Endothelial cell of umbilical vein (primary cell): ENCODE results near the gene GOLPH3. TPM values are rescaled to one million over a fixed set of nuclear protein-coding genes. Genes with fewer than 3 reads are reported as not detected.
A peak's percentile ranks its signal among the peaks of the same experiment; 100 is the strongest.

ENCODE experiments used
- BruUV-seq: library from RNA; stranded (reverse); fragments of 400-500 nt; replicated peaks from 2 replicates; lab custom pipeline; 2021; lab: Mats Ljungman, UMichigan
- CTCF ChIA-PET: fragments of 300-600, 350-600 bp; sonication (Branson Sonifier 250); formaldehyde crosslinking; loops from one replicate; lab custom pipeline; 2021; ENCODE audit warnings: antibody characterized with exemption, inconsistent platforms; lab: Charles Lee
- POLR2A ChIA-PET: fragments of 300-600, 350-600 bp; sonication (Branson Sonifier 250); formaldehyde crosslinking; loops from one replicate; lab custom pipeline; 2021; ENCODE audit warnings: antibody characterized with exemption, inconsistent platforms; lab: Charles Lee
- DNase-seq: peaks from one replicate; pipeline ENCODE4 v3.0.0-alpha.2; 2011; ENCODE audit warnings: low read depth, low spot score
- FAIRE-seq: peaks from 2 replicates; lab custom pipeline; 2011; peaks lifted over from hg19 to GRCh38; lab: Jason Lieb, UNC
- H2AFZ ChIP-seq: 2 replicates; pipeline ENCODE4 v1.6.0; 2012; ENCODE audit warnings: low read depth, low read length, control low read depth, inconsistent platforms
- H3K27ac ChIP-seq: 2 replicates; pipeline ENCODE4 v1.5.1; 2011; ENCODE audit warnings: low read depth, mild to moderate bottlenecking, control low read depth, low read length, moderate library complexity; ENCODE audit not compliant: insufficient read depth
- H3K27me3 ChIP-seq, 2 experiments: 2 replicates each; pipeline versions ENCODE4 v1.6.0 to v1.6.1; 2011; ENCODE audit warnings: low read length in 2 of 2, mixed read lengths in 1 of 2; ENCODE audit not compliant: control insufficient read depth in 2 of 2, insufficient read depth in 2 of 2
- H3K36me3 ChIP-seq, 2 experiments: 2 replicates in 1 of 2; 3 replicates in 1 of 2; pipeline ENCODE4 v1.5.1; 2011; ENCODE audit warnings: low read length in 2 of 2, mild to moderate bottlenecking in 1 of 2, moderate library complexity in 1 of 2; ENCODE audit not compliant: control insufficient read depth in 2 of 2, insufficient read depth in 2 of 2; ENCODE audit errors: extremely low read depth in 1 of 2
- H3K4me1 ChIP-seq: 3 replicates; pipeline ENCODE4 v1.5.1; 2011; ENCODE audit warnings: mild to moderate bottlenecking, low read length; ENCODE audit not compliant: control insufficient read depth, insufficient read depth; ENCODE audit errors: extremely low read depth
- H3K4me2 ChIP-seq: 2 replicates; pipeline ENCODE4 v1.6.1; 2011; ENCODE audit warnings: low read length, control low read depth, mixed read lengths; ENCODE audit not compliant: insufficient read depth
- H3K4me3 ChIP-seq, 3 experiments: fragments of 200-600 bp in 1 of 3; sonication (generic), shearing (Covaris generic) in 1 of 3; replicated peaks in 1 of 3; 2 replicates each; pipeline ENCODE4 v1.5.1; 2011 to 2016; ENCODE audit warnings: control low read depth in 3 of 3, low read length in 3 of 3, mild to moderate bottlenecking in 2 of 3, inconsistent platforms in 1 of 3, low read depth in 1 of 3, moderate library complexity in 1 of 3; ENCODE audit not compliant: insufficient read depth in 1 of 3
- H3K79me2 ChIP-seq: 2 replicates; pipeline ENCODE4 v1.6.0; 2012; ENCODE audit warnings: low read length, inconsistent platforms; ENCODE audit not compliant: control insufficient read depth, insufficient read depth
- H3K9ac ChIP-seq: replicated peaks from 2 replicates; pipeline ENCODE3; 2011; ENCODE audit warnings: low read length, control low read depth; ENCODE audit not compliant: insufficient read depth; ENCODE audit errors: extremely low read depth
- H3K9me1 ChIP-seq: replicated peaks from 3 replicates; pipeline ENCODE4 v1.6.0; 2011; ENCODE audit warnings: mild to moderate bottlenecking, low read length; ENCODE audit not compliant: control insufficient read depth, insufficient read depth; ENCODE audit errors: extremely low read depth
- H3K9me3 ChIP-seq: replicated peaks from 2 replicates; pipeline ENCODE4 v1.5.1; 2012; ENCODE audit warnings: low read length, inconsistent platforms; ENCODE audit not compliant: control insufficient read depth, insufficient read depth
- H4K20me1 ChIP-seq: replicated peaks from 2 replicates; pipeline ENCODE3; 2011; ENCODE audit warnings: mild to moderate bottlenecking, low read length; ENCODE audit not compliant: control insufficient read depth, insufficient read depth; ENCODE audit errors: extremely low read depth
- EZH2 ChIP-seq: IDR thresholded peaks from 2 replicates; pipeline ENCODE4 v1.6.1; 2012; ENCODE audit warnings: borderline replicate concordance, low read depth, mild to moderate bottlenecking, moderate library complexity, low read length, inconsistent platforms; ENCODE audit not compliant: severe bottlenecking
- FOS ChIP-seq: IDR thresholded peaks from 2 replicates; pipeline ENCODE4 v1.6.1; 2011; ENCODE audit warnings: mild to moderate bottlenecking, low read length, moderate library complexity, borderline replicate concordance; ENCODE audit not compliant: insufficient read depth
- GATA2 ChIP-seq: IDR thresholded peaks from 2 replicates; pipeline ENCODE4 v1.7.0; 2011; ENCODE audit warnings: low read depth, mild to moderate bottlenecking, moderate library complexity, mixed read lengths, low read length; ENCODE audit not compliant: insufficient read length, insufficient read depth
- JUN ChIP-seq: IDR thresholded peaks from 2 replicates; pipeline ENCODE4 v1.6.1; 2011; ENCODE audit warnings: borderline replicate concordance, low read depth; ENCODE audit not compliant: insufficient read length, insufficient read depth
- MYC ChIP-seq: IDR thresholded peaks from one replicate; pipeline ENCODE4 v1.6.1; 2011; ENCODE audit warnings: mild to moderate bottlenecking, low read depth, low read length
- POLR2A ChIP-seq: IDR thresholded peaks from 2 replicates; pipeline ENCODE4 v1.6.1; 2012; ENCODE audit warnings: low read depth, mild to moderate bottlenecking, control low read depth, low read length
- POLR2AphosphoS5 ChIP-seq: IDR thresholded peaks from 2 replicates; pipeline ENCODE4 v1.6.1; 2012; ENCODE audit warnings: low read depth, mild to moderate bottlenecking, control low read depth, low read length, moderate library complexity; ENCODE audit not compliant: insufficient read depth
- dilution Hi-C: fragments of 300-500 bp; cut with MboI; formaldehyde crosslinking; loops from one replicate; pipeline ENCODE4 v1.15.0; 2019; ENCODE audit warnings: low sequenced_read_pairs; ENCODE audit not compliant: extremely low pct_ligation_motif_present
- intact Hi-C: fragments of 100-400 bp; cut with micrococcal nuclease; formaldehyde crosslinking; loops from one replicate; pipeline ENCODE4 v1.10.0; 2022
- polyA plus RNA-seq, 4 experiments: library from polyadenylated mRNA; depleted of rRNA in 3 of 4; stranded (reverse) in 3 of 4; unstranded in 1 of 4; fragments of >200 nt; gene quantifications; 2 replicates each; pipeline versions ENCODE4 v1.2.1 to v1.2.3, GENCODE V29; 2011 to 2012; ENCODE audit warnings: missing spikeins in 1 of 4
- total RNA-seq: library from RNA; stranded (reverse); gene quantifications from 2 replicates; pipeline ENCODE4 v1.2.3, GENCODE V29; 2021
- TF ChIP-seq, protein P1 (sequence below), 2 donors: IDR thresholded peaks; 1 replicate in 1 of 2; 2 replicates in 1 of 2; pipeline ENCODE4 v1.5.1; 2011; ENCODE audit warnings: low read length in 2 of 2, mild to moderate bottlenecking in 2 of 2, moderate library complexity in 2 of 2, control low read depth in 1 of 2, inconsistent platforms in 1 of 2, low read depth in 1 of 2; ENCODE audit not compliant: insufficient read depth in 1 of 2; ENCODE audit errors: extremely low read depth in 1 of 2
- TF ChIP-seq, protein P2 (sequence below): IDR thresholded peaks from 2 replicates; pipeline ENCODE4 v1.6.1; 2011; ENCODE audit not compliant: insufficient read depth, insufficient read length

GOLPH3 gene
- total and polyA plus RNA-seq, 2 donors (not counting 3 experiments of a cell fraction or from before 2014, with no cell fraction given): 38.1 to 70.2 TPM

DNA sequence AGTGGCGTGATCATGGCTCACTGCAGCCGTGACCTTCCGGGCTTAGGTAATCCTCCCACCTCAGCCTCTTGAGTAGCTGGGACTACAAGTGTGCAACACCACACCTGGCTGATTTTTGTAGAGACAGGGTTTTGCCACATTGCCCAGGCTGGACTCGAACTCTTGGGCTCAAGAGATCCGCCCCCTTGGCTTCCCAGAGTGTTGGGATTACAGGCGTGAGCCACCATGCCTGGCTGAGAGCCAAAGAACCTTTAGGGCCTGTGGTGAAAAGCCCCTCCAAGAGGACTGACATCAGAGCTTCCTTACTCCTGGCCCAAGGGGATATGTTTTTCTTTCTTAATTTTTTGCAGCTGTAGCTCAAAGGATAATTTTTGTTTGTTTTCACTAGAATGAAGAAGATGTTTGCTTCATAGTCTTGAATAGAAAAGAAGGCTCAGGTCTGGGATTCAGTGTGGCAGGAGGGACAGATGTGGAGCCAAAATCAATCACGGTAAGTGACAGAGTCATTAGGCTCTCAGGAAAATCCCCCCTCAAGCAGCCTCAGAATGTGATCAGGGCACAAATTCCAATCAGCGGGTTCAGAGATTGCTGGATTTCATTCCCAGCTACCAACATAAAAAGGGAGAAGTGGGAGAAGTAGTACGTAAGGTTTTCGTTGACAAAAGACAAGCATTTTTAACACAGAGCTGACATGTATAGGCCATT, 77.1 kb downstream of the GOLPH3 start:
- no peak overlapping the region for H3K9ac ChIP-seq
- peak overlapping the region; percentile 96 for H3K27ac ChIP-seq
- DNase-seq: no peak
- intact Hi-C loops: loop anchor here (5.0 kb wide), 1 partner anchor 490 kb away; the partner anchor contains the start of gene SUB1
- FAIRE-seq: no peak
- H2AFZ ChIP-seq: no peak overlapping the region
- no peak overlapping the region for H3K4me2 ChIP-seq
- dilution Hi-C loops: no loop called here
- peaks cover 45% of the 10 kb centered on the region for H3K4me1 ChIP-seq
- TF ChIP-seq FOS: no peak
- TF ChIP-seq JUN: no peak
- no peak for TF ChIP-seq GATA2
- TF ChIP-seq POLR2A: no peak
- TF ChIP-seq MYC: no peak
- no peak for TF ChIP-seq EZH2
- TF ChIP-seq, protein P1, sequence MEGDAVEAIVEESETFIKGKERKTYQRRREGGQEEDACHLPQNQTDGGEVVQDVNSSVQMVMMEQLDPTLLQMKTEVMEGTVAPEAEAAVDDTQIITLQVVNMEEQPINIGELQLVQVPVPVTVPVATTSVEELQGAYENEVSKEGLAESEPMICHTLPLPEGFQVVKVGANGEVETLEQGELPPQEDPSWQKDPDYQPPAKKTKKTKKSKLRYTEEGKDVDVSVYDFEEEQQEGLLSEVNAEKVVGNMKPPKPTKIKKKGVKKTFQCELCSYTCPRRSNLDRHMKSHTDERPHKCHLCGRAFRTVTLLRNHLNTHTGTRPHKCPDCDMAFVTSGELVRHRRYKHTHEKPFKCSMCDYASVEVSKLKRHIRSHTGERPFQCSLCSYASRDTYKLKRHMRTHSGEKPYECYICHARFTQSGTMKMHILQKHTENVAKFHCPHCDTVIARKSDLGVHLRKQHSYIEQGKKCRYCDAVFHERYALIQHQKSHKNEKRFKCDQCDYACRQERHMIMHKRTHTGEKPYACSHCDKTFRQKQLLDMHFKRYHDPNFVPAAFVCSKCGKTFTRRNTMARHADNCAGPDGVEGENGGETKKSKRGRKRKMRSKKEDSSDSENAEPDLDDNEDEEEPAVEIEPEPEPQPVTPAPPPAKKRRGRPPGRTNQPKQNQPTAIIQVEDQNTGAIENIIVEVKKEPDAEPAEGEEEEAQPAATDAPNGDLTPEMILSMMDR (IDR thresholded peaks at IDR 0.05; ENCODE audit: extremely low read depth in 1 of 2, insufficient read depth in 1 of 2, low read depth in 1 of 2, low read length in 2 of 2): no peak
- TF ChIP-seq, protein P2, sequence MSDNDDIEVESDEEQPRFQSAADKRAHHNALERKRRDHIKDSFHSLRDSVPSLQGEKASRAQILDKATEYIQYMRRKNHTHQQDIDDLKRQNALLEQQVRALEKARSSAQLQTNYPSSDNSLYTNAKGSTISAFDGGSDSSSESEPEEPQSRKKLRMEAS: no peak
- TF ChIP-seq POLR2AphosphoS5: no peak
- H3K36me3 ChIP-seq: no peaks in the 10 kb centered on the region
- H3K27me3 ChIP-seq: no peaks in the 10 kb centered on the region
- no peaks in the 10 kb centered on the region for H3K9me1 ChIP-seq
- H3K79me2 ChIP-seq: no peaks in the 10 kb centered on the region
- no peaks in the 10 kb centered on the region for H4K20me1 ChIP-seq
- no peak overlapping the region for H3K4me3 ChIP-seq
- ChIA-PET POLR2A (no interaction called here), CTCF (interaction anchor here (1.0 kb wide), 1 partner anchor 271 kb away, joined by 3 read pairs; no protein-coding TSS in a partner anchor)
- H3K9me3 ChIP-seq: no peaks in the 10 kb centered on the region
- BruUV-seq: no TSS peak
